Tibial nerve (tissue), 3 donors: ENCODE measurements around the gene SPPL2B.

Source experiments
- CTCF ChIP-seq, 5 experiments: fragments of 200-600 bp in 3 of 5; fragments of 450-650 bp in 2 of 5; sonication (generic) in 3 of 5; IDR thresholded peaks; one replicate each; pipeline ENCODE4 v1.5.1; 2016 to 2019; ENCODE audit warnings: antibody characterized with exemption in 5 of 5, mild to moderate bottlenecking in 3 of 5, moderate library complexity in 2 of 5
- POLR2A ChIP-seq, 2 donors: fragments of 450-650 bp; IDR thresholded peaks; one replicate each; pipeline ENCODE4 v1.6.1; 2017; ENCODE audit warnings: antibody characterized with exemption in 2 of 2, mild to moderate bottlenecking in 2 of 2, moderate library complexity in 2 of 2

GRCh38 chr19:2303211-2303798 is 25.2 kb upstream of the SPPL2B start:
- no peak for TF ChIP-seq CTCF (IDR thresholded peaks at IDR 0.05)
- TF ChIP-seq POLR2A (IDR thresholded peaks at IDR 0.05) = no peak
